Vagina (tissue), 2 donors: ENCODE data around the gene PRR30. TPM values are rescaled to one million over a fixed set of nuclear protein-coding genes. Genes with fewer than 3 reads are reported as not detected.

Source experiments
- DNase-seq, 2 donors: peaks; one replicate each; pipeline ENCODE4 v3.0.0-alpha.2; 2017; ENCODE audit errors: extremely low spot score in 2 of 2
- H3K27ac ChIP-seq: fragments of 200-600 bp; sonication (generic); one replicate; pipeline ENCODE4 v1.5.1; 2019
- H3K27me3 ChIP-seq: fragments of 200-600 bp; sonication (generic); one replicate; pipeline ENCODE4 v1.5.1; 2019
- H3K36me3 ChIP-seq, 2 donors: fragments of 200-600 bp; sonication (generic); one replicate each; pipeline ENCODE4 v1.5.1; 2017 to 2019
- H3K4me1 ChIP-seq: fragments of 200-600 bp; sonication (generic); one replicate; pipeline ENCODE4 v1.5.1; 2019
- H3K4me3 ChIP-seq, 2 donors: fragments of 200-600 bp; sonication (generic); 1 replicate in 1 of 2; 2 replicates in 1 of 2; pipeline ENCODE4 v1.5.1; 2016 to 2019
- H3K9me3 ChIP-seq: fragments of 200-600 bp; sonication (generic); one replicate; pipeline ENCODE4 v1.5.1; 2019
- CTCF ChIP-seq, 3 experiments: fragments of 450-650 bp in 2 of 3; fragments of 200-600 bp in 1 of 3; sonication (generic) in 1 of 3; IDR thresholded peaks; one replicate each; pipeline ENCODE4 v1.5.1; 2017 to 2019; ENCODE audit warnings: antibody characterized with exemption in 3 of 3, mild to moderate bottlenecking in 2 of 3, moderate library complexity in 2 of 3
- POLR2A ChIP-seq, 2 donors: fragments of 450-650 bp; IDR thresholded peaks; one replicate each; pipeline ENCODE4 v1.6.1; 2017; ENCODE audit warnings: antibody characterized with exemption in 2 of 2, mild to moderate bottlenecking in 2 of 2, moderate library complexity in 2 of 2
- POLR2AphosphoS5 ChIP-seq, 2 donors: sonication (generic); formaldehyde crosslinking; IDR thresholded peaks; one replicate each; pipeline ENCODE4 v1.9.0; 2017; ENCODE audit warnings: antibody characterized with exemption in 2 of 2, mild to moderate bottlenecking in 2 of 2, low read depth in 1 of 2; ENCODE audit not compliant: insufficient read depth in 1 of 2
- intact Hi-C: fragments of 100-400 bp; cut with DNase I; formaldehyde crosslinking; loops from one replicate; pipeline ENCODE4 v1.15.1; 2023
- total RNA-seq: library from RNA; depleted of rRNA; stranded (reverse); fragments of >200 nt; gene quantifications from one replicate; pipeline ENCODE4 v1.2.3, GENCODE V29; 2016

The PRR30 gene
- total RNA-seq, 1 donor from 2014 or later: not detected

GRCh38 chr2:27127883-27128667, 11.1 kb downstream of the PRR30 start:
- Histone ChIP-seq H3K27ac (no peak overlapping the region), H3K4me1 (peaks cover 11% of the 10 kb centered on the region), H3K4me3 (no peak overlapping the region), H3K36me3 (peaks cover 0 to 24% of the 10 kb centered on the region in 2 donors), H3K27me3 (no peaks in the 10 kb centered on the region), H3K9me3 (no peaks in the 10 kb centered on the region)
- TF ChIP-seq CTCF (IDR thresholded peaks at IDR 0.05) (no peak), POLR2A (IDR thresholded peaks at IDR 0.05) (no peak), POLR2AphosphoS5 (IDR thresholded peaks at IDR 0.05; ENCODE audit: insufficient read depth in 1 of 2, low read depth in 1 of 2) (no peak)
- intact Hi-C loops: no loop called here
- no peak for DNase-seq

GRCh38 chr2:27126252-27126710, 12.9 kb downstream of the PRR30 start:
- DNase-seq: no peak
- intact Hi-C loops: no loop called here
- Histone ChIP-seq H3K27me3 (no peaks in the 10 kb centered on the region), H3K36me3 (peaks cover 0 to 13% of the 10 kb centered on the region in 2 donors), H3K27ac (no peak overlapping the region), H3K4me1 (no peaks in the 10 kb centered on the region), H3K4me3 (no peak overlapping the region), H3K9me3 (no peaks in the 10 kb centered on the region)
- no peak for TF ChIP-seq CTCF (IDR thresholded peaks at IDR 0.05)
- TF ChIP-seq POLR2AphosphoS5 (IDR thresholded peaks at IDR 0.05; ENCODE audit: insufficient read depth in 1 of 2, low read depth in 1 of 2): no peak
- TF ChIP-seq POLR2A (IDR thresholded peaks at IDR 0.05): no peak

- Histone ChIP-seq H3K9me3 (no peaks in the 10 kb centered on the region), H3K4me1 (no peaks in the 10 kb centered on the region), H3K4me3 (no peak overlapping the region), H3K27me3 (no peaks in the 10 kb centered on the region), H3K27ac (no peak overlapping the region), H3K36me3 (peaks cover 0 to 3% of the 10 kb centered on the region in 2 donors)
- TF ChIP-seq POLR2AphosphoS5 (IDR thresholded peaks at IDR 0.05; ENCODE audit: insufficient read depth in 1 of 2, low read depth in 1 of 2): no peak
- TF ChIP-seq CTCF (IDR thresholded peaks at IDR 0.05): no peak
- TF ChIP-seq POLR2A (IDR thresholded peaks at IDR 0.05): no peak
- intact Hi-C loops: no loop called here
- DNase-seq: no peak
These were observed 14.1 kb downstream of the PRR30 start for GRCh38 chr2:27125104-27125503.

- H3K4me3 ChIP-seq: peak within 1 kb of the TSS; percentile 54 to 65
- intact Hi-C loops: no loop called here
- no peaks in the 10 kb centered on the region for H3K27me3 ChIP-seq
- H3K9me3 ChIP-seq: no peaks in the 10 kb centered on the region
- TF ChIP-seq POLR2AphosphoS5 (IDR thresholded peaks at IDR 0.05; ENCODE audit: insufficient read depth in 1 of 2, low read depth in 1 of 2) (peak in 1 of 2 donors; percentile 26), POLR2A (IDR thresholded peaks at IDR 0.05) (no peak), CTCF (IDR thresholded peaks at IDR 0.05) (peak in 1 of 3 experiments; percentile 21)
- no peak for DNase-seq
- H3K36me3 ChIP-seq: no peaks in the 10 kb centered on the region
- H3K27ac ChIP-seq: peak within 1 kb of the TSS; percentile 1
- peaks cover 6% of the 10 kb centered on the region for H3K4me1 ChIP-seq
These were observed 15.7 kb downstream of the PRR30 start, which contains the start of gene ABHD1 for GRCh38 chr2:27123302-27124150. Gene ABHD1, plus strand, starts transcription at chr2:27123815. Its CDS starts 134 bp downstream, at chr2:27123949.
